MM.1S (cell line): Measurements from ENCODE around the gene FBXL13.

ENCODE experiments used
- DNase-seq: peaks from one replicate; pipeline ENCODE4 v3.0.0-alpha.2; 2015
- H2AFZ ChIP-seq: fragments of 300-600 bp; sonication (generic); 2 replicates; pipeline ENCODE4 v1.6.0; 2016; ENCODE audit warnings: antibody characterized with exemption, low read length
- H3F3A ChIP-seq: fragments of 300-600 bp; sonication (generic); 2 replicates; pipeline ENCODE4 v1.6.1; 2016; ENCODE audit warnings: mild to moderate bottlenecking, antibody characterized with exemption, low read length, moderate library complexity, mixed read lengths; ENCODE audit not compliant: insufficient read depth
- H3K27ac ChIP-seq: fragments of 300-600 bp; sonication (generic); 2 replicates; pipeline ENCODE4 v1.5.1; 2016; ENCODE audit warnings: mild to moderate bottlenecking, low read length
- H3K27me3 ChIP-seq: fragments of 300-600 bp; sonication (generic); replicated peaks from 2 replicates; pipeline ENCODE4 v1.6.0; 2016; ENCODE audit warnings: low read length; ENCODE audit not compliant: insufficient read depth
- H3K36me3 ChIP-seq: fragments of 300-600 bp; sonication (generic); replicated peaks from 2 replicates; pipeline ENCODE4 v1.6.1; 2016; ENCODE audit warnings: mild to moderate bottlenecking, low read length, mixed read lengths; ENCODE audit not compliant: insufficient read depth
- H3K4me1 ChIP-seq: fragments of 300-600 bp; sonication (generic); 2 replicates; pipeline ENCODE4 v1.6.1; 2016; ENCODE audit warnings: low read length, mixed read lengths
- H3K4me2 ChIP-seq: fragments of 300-600 bp; sonication (generic); 2 replicates; pipeline ENCODE4 v1.6.0; 2016; ENCODE audit warnings: low read depth, low read length
- H3K4me3 ChIP-seq: fragments of 300-600 bp; sonication (generic); 2 replicates; pipeline ENCODE4 v1.5.1; 2016; ENCODE audit warnings: low read length, mixed read lengths
- H3K79me2 ChIP-seq: fragments of 300-600 bp; sonication (generic); 2 replicates; pipeline ENCODE4 v1.6.1; 2016; ENCODE audit warnings: mixed run types, low read length, mixed read lengths
- H3K9ac ChIP-seq: fragments of 300-600 bp; sonication (generic); 2 replicates; pipeline ENCODE4 v1.6.1; 2016; ENCODE audit warnings: low read length, mixed read lengths
- H3K9me2 ChIP-seq: fragments of 300-600 bp; sonication (generic); replicated peaks from 2 replicates; pipeline ENCODE4 v1.6.1; 2016; ENCODE audit warnings: mild to moderate bottlenecking, low read length, mixed read lengths; ENCODE audit not compliant: insufficient read depth
- H3K9me3 ChIP-seq: fragments of 300-600 bp; sonication (generic); replicated peaks from 2 replicates; pipeline ENCODE4 v1.6.1; 2016; ENCODE audit warnings: mild to moderate bottlenecking, low read length, mixed read lengths; ENCODE audit not compliant: insufficient read depth
- H4K20me1 ChIP-seq: fragments of 300-600 bp; sonication (generic); 2 replicates; pipeline ENCODE4 v1.6.1; 2016; ENCODE audit warnings: mild to moderate bottlenecking, low read length, moderate library complexity, mixed read lengths; ENCODE audit not compliant: insufficient read depth
- EZH2 ChIP-seq: fragments of 300-600 bp; sonication (generic); optimal IDR thresholded peaks from 2 replicates; pipeline ENCODE3; 2017; ENCODE audit warnings: low read depth, mild to moderate bottlenecking, antibody characterized with exemption, low read length, mixed read lengths
- EZH2phosphoT487 ChIP-seq: fragments of 300-600 bp; sonication (generic); IDR thresholded peaks from 2 replicates; pipeline ENCODE4 v1.6.1; 2018; ENCODE audit warnings: antibody characterized with exemption, low read length
- TF ChIP-seq, protein P1 (sequence below): fragments of 300-600 bp; sonication (generic); IDR thresholded peaks from 2 replicates; pipeline ENCODE4 v1.5.1; 2016; ENCODE audit warnings: antibody characterized with exemption, low read length, mixed read lengths

Gene FBXL13

DNA sequence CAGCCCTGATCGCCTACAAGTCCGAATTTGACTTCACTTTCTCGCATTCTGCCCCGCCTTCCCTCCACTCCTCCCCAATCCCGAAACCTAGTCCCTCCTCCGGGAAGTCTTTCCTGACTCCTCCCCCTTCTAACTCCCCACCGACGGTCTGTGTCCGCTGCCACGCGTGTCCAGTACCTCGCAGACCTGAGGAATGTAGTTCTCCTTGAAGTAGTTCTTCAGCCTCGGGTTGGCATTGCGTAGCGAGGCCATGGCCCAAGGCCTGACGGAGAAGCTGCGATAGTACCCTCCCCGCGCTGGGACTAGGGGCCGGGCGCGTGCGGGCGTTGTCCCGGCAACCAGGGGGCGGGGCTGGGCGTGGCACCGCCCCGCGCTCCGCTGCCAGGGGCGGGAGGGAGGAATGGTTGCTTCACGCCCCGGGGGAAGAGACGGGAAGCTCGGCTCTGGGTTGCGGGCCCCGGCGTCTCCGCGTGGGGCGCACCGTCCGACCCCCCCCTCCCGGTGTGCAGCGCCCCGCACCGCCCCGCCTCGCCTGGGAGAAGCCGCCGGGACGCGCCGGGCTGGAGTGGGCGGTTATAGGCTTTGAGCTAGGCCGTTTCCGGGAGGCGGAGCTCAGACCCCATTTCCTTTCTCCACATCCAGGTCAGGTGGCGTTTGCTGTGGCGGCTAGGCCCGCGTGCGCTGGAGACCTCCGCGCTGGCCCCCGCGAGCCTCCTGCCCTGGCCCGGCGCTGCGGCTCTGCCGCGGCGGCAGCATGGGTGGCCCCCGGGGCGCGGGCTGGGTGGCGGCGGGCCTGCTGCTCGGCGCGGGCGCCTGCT, at the start of gene FBXL13, which contains the start of gene ARMC10:
Gene FBXL13, minus strand, starts transcription at position 278 of the 818 bp plus-strand sequence.
Gene ARMC10, plus strand, starts transcription at position 622 of the 818 bp plus-strand sequence. Its CDS starts 133 bp downstream, at position 755.
- Histone ChIP-seq H3K36me3 (no peaks in the 10 kb centered on the region), H3K27me3 (no peaks in the 10 kb centered on the region)

DNA sequence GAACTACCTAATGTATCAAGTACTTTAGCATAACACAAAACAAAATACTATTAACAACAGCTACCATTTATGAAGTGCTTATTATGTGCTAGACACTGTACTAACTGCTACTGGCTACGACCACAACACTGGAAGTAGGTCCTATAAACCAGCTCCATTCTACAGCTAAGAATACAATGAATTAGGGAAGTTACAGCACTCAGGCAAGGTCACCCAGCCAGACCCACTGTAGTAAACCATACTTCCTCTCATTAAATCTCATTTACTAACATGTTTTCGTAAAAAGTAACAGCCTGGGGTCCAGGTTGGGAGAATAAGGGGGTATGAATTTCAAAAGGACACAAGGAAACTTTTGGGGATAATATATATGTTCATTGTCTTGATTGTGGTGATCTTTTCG, 48.9 kb upstream of the FBXL13 start:
- no peak overlapping the region for H2AFZ ChIP-seq
- H4K20me1 ChIP-seq = no peaks in the 10 kb centered on the region
- no peak overlapping the region for H3K27ac ChIP-seq
- H3K27me3 ChIP-seq = no peaks in the 10 kb centered on the region
- no peak for DNase-seq
- H3K79me2 ChIP-seq = no peaks in the 10 kb centered on the region
- no peaks in the 10 kb centered on the region for H3K36me3 ChIP-seq
- no peak overlapping the region for H3K9ac ChIP-seq
- TF ChIP-seq EZH2phosphoT487 (no peak), EZH2 (no peak)
- TF ChIP-seq, protein P1, sequence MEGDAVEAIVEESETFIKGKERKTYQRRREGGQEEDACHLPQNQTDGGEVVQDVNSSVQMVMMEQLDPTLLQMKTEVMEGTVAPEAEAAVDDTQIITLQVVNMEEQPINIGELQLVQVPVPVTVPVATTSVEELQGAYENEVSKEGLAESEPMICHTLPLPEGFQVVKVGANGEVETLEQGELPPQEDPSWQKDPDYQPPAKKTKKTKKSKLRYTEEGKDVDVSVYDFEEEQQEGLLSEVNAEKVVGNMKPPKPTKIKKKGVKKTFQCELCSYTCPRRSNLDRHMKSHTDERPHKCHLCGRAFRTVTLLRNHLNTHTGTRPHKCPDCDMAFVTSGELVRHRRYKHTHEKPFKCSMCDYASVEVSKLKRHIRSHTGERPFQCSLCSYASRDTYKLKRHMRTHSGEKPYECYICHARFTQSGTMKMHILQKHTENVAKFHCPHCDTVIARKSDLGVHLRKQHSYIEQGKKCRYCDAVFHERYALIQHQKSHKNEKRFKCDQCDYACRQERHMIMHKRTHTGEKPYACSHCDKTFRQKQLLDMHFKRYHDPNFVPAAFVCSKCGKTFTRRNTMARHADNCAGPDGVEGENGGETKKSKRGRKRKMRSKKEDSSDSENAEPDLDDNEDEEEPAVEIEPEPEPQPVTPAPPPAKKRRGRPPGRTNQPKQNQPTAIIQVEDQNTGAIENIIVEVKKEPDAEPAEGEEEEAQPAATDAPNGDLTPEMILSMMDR = no peak
- H3K4me1 ChIP-seq = no peaks in the 10 kb centered on the region
- H3F3A ChIP-seq = no peaks in the 10 kb centered on the region
- no peaks in the 10 kb centered on the region for H3K9me2 ChIP-seq
- H3K9me3 ChIP-seq = no peaks in the 10 kb centered on the region
- no peak overlapping the region for H3K4me3 ChIP-seq
- no peak overlapping the region for H3K4me2 ChIP-seq

More for the DNA sequence above, at the start of gene FBXL13, which contains the start of gene ARMC10:
- H3K4me2 ChIP-seq = peak within 1 kb of the TSS; percentile 87
- H3K27ac ChIP-seq = peak within 1 kb of the TSS; percentile 72; the same call in 1 of the 2 replicates
- H3K4me1 ChIP-seq = peaks cover 12% of the 10 kb centered on the region
- peaks cover 8% of the 10 kb centered on the region for H3F3A ChIP-seq
- peak; percentile 91 for DNase-seq
- H3K4me3 ChIP-seq = peak within 1 kb of the TSS; percentile 98
- peak within 1 kb of the TSS; percentile 99 for H2AFZ ChIP-seq
- H4K20me1 ChIP-seq = no peaks in the 10 kb centered on the region
- H3K9me3 ChIP-seq = no peaks in the 10 kb centered on the region
- no peak for TF ChIP-seq EZH2
- TF ChIP-seq EZH2phosphoT487 = no peak
- TF ChIP-seq, protein P1 = no peak; the same call in 1 of the 2 replicates
- H3K79me2 ChIP-seq = peaks cover 24% of the 10 kb centered on the region
- H3K9me2 ChIP-seq = no peaks in the 10 kb centered on the region
- peak within 1 kb of the TSS; percentile 77 for H3K9ac ChIP-seq

DNA sequence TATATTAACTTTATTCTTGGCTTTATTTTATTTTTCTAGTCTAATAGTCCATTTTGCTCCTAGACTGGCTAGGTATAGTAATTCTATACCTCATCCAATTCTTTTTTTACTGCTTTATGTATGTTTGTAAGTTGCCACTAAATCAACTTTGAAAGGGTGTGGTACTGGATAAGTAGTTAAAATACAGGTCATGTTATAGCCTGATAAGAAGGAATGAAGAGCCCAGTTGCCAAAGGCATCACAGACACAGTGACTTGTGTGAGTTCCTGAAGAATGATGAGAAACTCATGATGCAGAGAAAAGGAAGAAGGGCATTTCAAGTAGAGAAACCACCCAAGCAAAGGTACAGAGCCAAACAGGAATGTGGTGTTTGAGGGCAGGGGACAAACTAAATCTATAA, 47.0 kb upstream of the FBXL13 start:
- Histone ChIP-seq H3K9ac (no peak overlapping the region), H3K9me3 (no peaks in the 10 kb centered on the region), H3K79me2 (no peaks in the 10 kb centered on the region), H2AFZ (no peak overlapping the region), H3K4me3 (no peak overlapping the region), H3K9me2 (no peaks in the 10 kb centered on the region), H3F3A (no peaks in the 10 kb centered on the region), H3K27me3 (no peaks in the 10 kb centered on the region), H3K4me1 (no peaks in the 10 kb centered on the region), H3K36me3 (no peaks in the 10 kb centered on the region), H4K20me1 (no peaks in the 10 kb centered on the region), H3K27ac (no peak overlapping the region), H3K4me2 (no peak overlapping the region)
- no peak for DNase-seq
- TF ChIP-seq EZH2 (no peak), EZH2phosphoT487 (no peak)
- TF ChIP-seq, protein P1 = no peak
